Activated CD4-positive, alpha-beta T cell treated with anti-CD3 and anti-CD28 coated beads, Interleukin-2, amount 10 ng/mL, durations not matched to agents 7 days and 5 days (primary cell): ENCODE results near the gene MALSU1. TPM values are rescaled to one million over a fixed set of nuclear protein-coding genes. Genes with fewer than 3 reads are reported as not detected.

Source experiments
- CTCF ChIA-PET: fragments of 350-600 bp; sonication (Branson Sonifier 250); formaldehyde crosslinking; loops from one replicate; lab custom pipeline; 2021; ENCODE audit warnings: antibody characterized with exemption; lab: Charles Lee
- POLR2A ChIA-PET: fragments of 350-600 bp; sonication (Branson Sonifier 250); formaldehyde crosslinking; loops from one replicate; lab custom pipeline; 2021; ENCODE audit warnings: antibody characterized with exemption; lab: Charles Lee
- DNase-seq: peaks from one replicate; pipeline ENCODE4 v3.0.0-alpha.2; 2020
- H3K27ac Mint-ChIP-seq: one replicate; pipeline ENCODE4 v1.8.0; 2021; ENCODE audit warnings: mild to moderate bottlenecking, moderate library complexity, mixed read lengths
- H3K27me3 Mint-ChIP-seq: one replicate; pipeline ENCODE4 v1.8.0; 2021; ENCODE audit warnings: mixed read lengths
- H3K36me3 Mint-ChIP-seq: one replicate; pipeline ENCODE4 v1.8.0; 2021; ENCODE audit warnings: low read depth, mixed read lengths
- H3K4me1 Mint-ChIP-seq: one replicate; pipeline ENCODE4 v1.8.0; 2021; ENCODE audit warnings: mixed read lengths
- H3K4me3 Mint-ChIP-seq: one replicate; pipeline ENCODE4 v1.8.0; 2021; ENCODE audit warnings: mild to moderate bottlenecking, moderate library complexity, mixed read lengths
- H3K9me3 Mint-ChIP-seq: one replicate; pipeline ENCODE4 v1.8.0; 2021; ENCODE audit warnings: mixed read lengths
- total RNA-seq, 2 experiments: library from RNA; stranded (reverse); gene quantifications; one replicate each; pipeline ENCODE4 v1.2.3, GENCODE V29; 2021

Gene MALSU1
- total RNA-seq = 10 to 100 TPM; 41.1 to 47.3 TPM

- ChIA-PET POLR2A (no interaction called here), CTCF (interaction anchor here (0.8 to 1.1 kb wide), 6 partner anchors 16 to 248 kb away, joined by 3 read pairs; no protein-coding TSS in a partner anchor)
- peaks cover 42% of the 10 kb centered on the region for H3K4me1 Mint-ChIP-seq
- DNase-seq = peak; percentile 95
- H3K4me3 Mint-ChIP-seq = peak within 1 kb of the TSS; percentile 98
- H3K9me3 Mint-ChIP-seq = peaks cover 3% of the 10 kb centered on the region
- H3K36me3 Mint-ChIP-seq = peaks cover 39% of the 10 kb centered on the region
- H3K27ac Mint-ChIP-seq = peak within 1 kb of the TSS; percentile 95
- H3K27me3 Mint-ChIP-seq = no peaks in the 10 kb centered on the region
Measured at GRCh38 chr7:23298885-23299769, at the start of gene MALSU1. Gene MALSU1 (plus strand): TSS chr7:23299339. CDS start chr7:23299353, 14 bp downstream.

- CTCF ChIA-PET = no interaction called here
- Mint-ChIP-seq H3K4me3 (no peak overlapping the region), H3K27me3 (peaks cover 76% of the 10 kb centered on the region), H3K9me3 (no peaks in the 10 kb centered on the region), H3K36me3 (no peaks in the 10 kb centered on the region), H3K4me1 (peaks cover 3% of the 10 kb centered on the region), H3K27ac (no peak overlapping the region)
- no peak for DNase-seq
- POLR2A ChIA-PET = no interaction called here
Measured at GRCh38 chr7:23249486-23249885, 49.7 kb upstream of the MALSU1 start.

- Mint-ChIP-seq H3K36me3 (no peaks in the 10 kb centered on the region), H3K4me3 (no peak overlapping the region), H3K27ac (no peak overlapping the region), H3K27me3 (peaks cover 60% of the 10 kb centered on the region), H3K9me3 (no peaks in the 10 kb centered on the region), H3K4me1 (no peaks in the 10 kb centered on the region)
- ChIA-PET POLR2A (no interaction called here), CTCF (interaction anchor here (1.4 kb wide), 1 partner anchor 16 kb away, joined by 3 read pairs; no protein-coding TSS in a partner anchor)
- DNase-seq = no peak
Measured at GRCh38 chr7:23254051-23254681, 45.0 kb upstream of the MALSU1 start.

- no peak for DNase-seq
- H3K9me3 Mint-ChIP-seq = no peaks in the 10 kb centered on the region
- CTCF ChIA-PET = interaction anchor here (1.4 to 2.1 kb wide), 2 partner anchors 14 to 16 kb away, joined by 4 to 6 read pairs; no protein-coding TSS in a partner anchor
- H3K4me3 Mint-ChIP-seq = no peak overlapping the region
- no peaks in the 10 kb centered on the region for H3K4me1 Mint-ChIP-seq
- POLR2A ChIA-PET = no interaction called here
- no peak overlapping the region for H3K27ac Mint-ChIP-seq
- H3K36me3 Mint-ChIP-seq = no peaks in the 10 kb centered on the region
- peaks cover 38% of the 10 kb centered on the region for H3K27me3 Mint-ChIP-seq
Measured at GRCh38 chr7:23256731-23257130, 42.4 kb upstream of the MALSU1 start.

- no peaks in the 10 kb centered on the region for H3K4me1 Mint-ChIP-seq
- no peaks in the 10 kb centered on the region for H3K9me3 Mint-ChIP-seq
- ChIA-PET CTCF (interaction anchor here (0.6 to 2.9 kb wide), 3 partner anchors 12 to 85 kb away, joined by 3 to 12 read pairs (median 4); no protein-coding TSS in a partner anchor), POLR2A (no interaction called here)
- no peak overlapping the region for H3K4me3 Mint-ChIP-seq
- H3K27ac Mint-ChIP-seq = no peak overlapping the region
- peaks cover 18% of the 10 kb centered on the region for H3K27me3 Mint-ChIP-seq
- DNase-seq = no peak
- no peaks in the 10 kb centered on the region for H3K36me3 Mint-ChIP-seq
Measured at GRCh38 chr7:23260371-23260770, 38.8 kb upstream of the MALSU1 start.

- ChIA-PET CTCF (interaction anchor here (0.5 to 1.7 kb wide), 3 partner anchors 11 to 198 kb away, joined by 3 to 10 read pairs (median 5); no protein-coding TSS in a partner anchor), POLR2A (no interaction called here)
- Mint-ChIP-seq H3K27me3 (peaks cover 15% of the 10 kb centered on the region), H3K9me3 (no peaks in the 10 kb centered on the region), H3K27ac (no peak overlapping the region), H3K4me3 (no peak overlapping the region), H3K36me3 (no peaks in the 10 kb centered on the region), H3K4me1 (no peaks in the 10 kb centered on the region)
- DNase-seq = peak; percentile 68
Measured at GRCh38 chr7:23261843-23262452, 37.2 kb upstream of the MALSU1 start.

- DNase-seq = no peak
- ChIA-PET POLR2A (no interaction called here), CTCF (interaction anchor here (1.2 kb wide), 1 partner anchor 8 kb away, joined by 8 read pairs; no protein-coding TSS in a partner anchor)
- H3K27ac Mint-ChIP-seq = no peak overlapping the region
- no peaks in the 10 kb centered on the region for H3K27me3 Mint-ChIP-seq
- no peaks in the 10 kb centered on the region for H3K4me1 Mint-ChIP-seq
- H3K9me3 Mint-ChIP-seq = no peaks in the 10 kb centered on the region
- H3K36me3 Mint-ChIP-seq = no peaks in the 10 kb centered on the region
- no peak overlapping the region for H3K4me3 Mint-ChIP-seq
Measured at GRCh38 chr7:23264916-23265458, 34.2 kb upstream of the MALSU1 start.

- no peak for DNase-seq
- no peaks in the 10 kb centered on the region for H3K36me3 Mint-ChIP-seq
- H3K9me3 Mint-ChIP-seq = no peaks in the 10 kb centered on the region
- H3K27ac Mint-ChIP-seq = no peak overlapping the region
- no peak overlapping the region for H3K4me3 Mint-ChIP-seq
- POLR2A ChIA-PET = no interaction called here
- no peaks in the 10 kb centered on the region for H3K27me3 Mint-ChIP-seq
- CTCF ChIA-PET = interaction anchor here (1.0 kb wide), 1 partner anchor 272 kb away, joined by 3 read pairs; no protein-coding TSS in a partner anchor
- no peaks in the 10 kb centered on the region for H3K4me1 Mint-ChIP-seq
Measured at GRCh38 chr7:23266918-23267317, 32.2 kb upstream of the MALSU1 start.

- Mint-ChIP-seq H3K27me3 (no peaks in the 10 kb centered on the region), H3K9me3 (no peaks in the 10 kb centered on the region), H3K27ac (no peak overlapping the region), H3K36me3 (no peaks in the 10 kb centered on the region), H3K4me1 (no peaks in the 10 kb centered on the region), H3K4me3 (no peak overlapping the region)
- DNase-seq = no peak
- CTCF ChIA-PET = interaction anchor here (1.0 kb wide), 1 partner anchor 272 kb away, joined by 3 read pairs; no protein-coding TSS in a partner anchor
- POLR2A ChIA-PET = no interaction called here
Measured at GRCh38 chr7:23267357-23267756, 31.8 kb upstream of the MALSU1 start.

- Mint-ChIP-seq H3K27me3 (peaks cover 2% of the 10 kb centered on the region), H3K27ac (no peak overlapping the region), H3K9me3 (no peaks in the 10 kb centered on the region), H3K4me3 (no peak overlapping the region), H3K4me1 (peaks cover 6% of the 10 kb centered on the region), H3K36me3 (no peaks in the 10 kb centered on the region)
- ChIA-PET CTCF (no interaction called here), POLR2A (no interaction called here)
- DNase-seq = no peak
Measured at GRCh38 chr7:23268167-23268566, 31.0 kb upstream of the MALSU1 start.

GRCh38 chr7:23268746-23269145 lies 30.4 kb upstream of the MALSU1 start:
- CTCF ChIA-PET = no interaction called here
- Mint-ChIP-seq H3K4me3 (no peak overlapping the region), H3K27me3 (peaks cover 2% of the 10 kb centered on the region), H3K27ac (no peak overlapping the region), H3K9me3 (no peaks in the 10 kb centered on the region), H3K4me1 (peaks cover 12% of the 10 kb centered on the region), H3K36me3 (no peaks in the 10 kb centered on the region)
- DNase-seq = no peak
- POLR2A ChIA-PET = no interaction called here

GRCh38 chr7:23272275-23272674 lies 26.9 kb upstream of the MALSU1 start:
- Mint-ChIP-seq H3K4me3 (no peak overlapping the region), H3K27ac (no peak overlapping the region), H3K9me3 (no peaks in the 10 kb centered on the region), H3K27me3 (peaks cover 2% of the 10 kb centered on the region), H3K36me3 (no peaks in the 10 kb centered on the region), H3K4me1 (peaks cover 13% of the 10 kb centered on the region)
- POLR2A ChIA-PET = no interaction called here
- no peak for DNase-seq
- CTCF ChIA-PET = interaction anchor here (0.5 to 2.3 kb wide), 16 partner anchors 10 to 425 kb away, joined by 3 to 12 read pairs (median 4); partner anchors contain the start of gene NUP42
